Central memory CD8-positive, alpha-beta T cell (primary cell): Measurements from ENCODE around the gene RPP25L.

Experiments
- ATAC-seq: fragments of 150-1000 bp; cut with Tn5 transposase; replicated peaks from 2 replicates; pipeline ENCODE4 v1.10.0; 2022; ENCODE audit warnings: mild to moderate bottlenecking, moderate FRiP score, moderate number of reproducible peaks; ENCODE audit not compliant: poor library complexity, severe bottlenecking; ENCODE audit errors: extremely low read depth
- DNase-seq, 2 donors: peaks; one replicate each; pipeline ENCODE4 v3.0.0; 2021; ENCODE audit warnings: low spot score in 2 of 2
- H3K27ac Mint-ChIP-seq: one replicate; pipeline ENCODE4 v1.8.0; 2022; ENCODE audit warnings: low read depth, mild to moderate bottlenecking, moderate library complexity, mixed read lengths
- H3K27me3 Mint-ChIP-seq: one replicate; pipeline ENCODE4 v1.8.0; 2022; ENCODE audit warnings: mixed read lengths
- H3K36me3 Mint-ChIP-seq: one replicate; pipeline ENCODE4 v1.8.0; 2022; ENCODE audit warnings: mild to moderate bottlenecking, moderate library complexity, mixed read lengths; ENCODE audit not compliant: insufficient read depth
- H3K4me1 Mint-ChIP-seq: one replicate; pipeline ENCODE4 v1.8.0; 2022; ENCODE audit warnings: mixed read lengths
- H3K4me3 Mint-ChIP-seq: one replicate; pipeline ENCODE4 v1.8.0; 2022; ENCODE audit warnings: mild to moderate bottlenecking, moderate library complexity, mixed read lengths
- H3K9me3 Mint-ChIP-seq: one replicate; pipeline ENCODE4 v1.8.0; 2022; ENCODE audit warnings: mixed read lengths

Gene RPP25L

GRCh38 chr9:34633851-34634550, 22.1 kb upstream of the RPP25L start:
- H3K27ac Mint-ChIP-seq: no peak overlapping the region
- peaks cover 13% of the 10 kb centered on the region for H3K36me3 Mint-ChIP-seq
- ATAC-seq: peak; percentile 12
- H3K27me3 Mint-ChIP-seq: peaks cover 19% of the 10 kb centered on the region
- peaks cover 43% of the 10 kb centered on the region for H3K4me1 Mint-ChIP-seq
- peak; percentile 61 to 69 for DNase-seq
- H3K9me3 Mint-ChIP-seq: no peaks in the 10 kb centered on the region
- no peak overlapping the region for H3K4me3 Mint-ChIP-seq

GRCh38 chr9:34633166-34633565, 21.3 kb upstream of the RPP25L start:
- peaks cover 42% of the 10 kb centered on the region for H3K4me1 Mint-ChIP-seq
- H3K27ac Mint-ChIP-seq: no peak overlapping the region
- no peak overlapping the region for H3K4me3 Mint-ChIP-seq

GRCh38 chr9:34630402-34631154, 18.7 kb upstream of the RPP25L start:
- Mint-ChIP-seq H3K27me3 (peaks cover 53% of the 10 kb centered on the region), H3K9me3 (no peaks in the 10 kb centered on the region), H3K4me1 (peaks cover 26% of the 10 kb centered on the region)

More at GRCh38 chr9:34633166-34633565, 21.3 kb upstream of the RPP25L start:
- Mint-ChIP-seq H3K27me3 (peaks cover 28% of the 10 kb centered on the region), H3K36me3 (peaks cover 15% of the 10 kb centered on the region), H3K9me3 (no peaks in the 10 kb centered on the region)
- DNase-seq (no peak), ATAC-seq (no peak)

GRCh38 chr9:34629491-34629808, 17.6 kb upstream of the RPP25L start:
- Mint-ChIP-seq H3K36me3 (peaks cover 6% of the 10 kb centered on the region), H3K27ac (no peak overlapping the region), H3K4me1 (peaks cover 22% of the 10 kb centered on the region), H3K4me3 (peak overlapping the region; percentile 79), H3K9me3 (no peaks in the 10 kb centered on the region), H3K27me3 (peaks cover 62% of the 10 kb centered on the region)
- no peak for ATAC-seq
- DNase-seq: no peak

More at GRCh38 chr9:34630402-34631154, 18.7 kb upstream of the RPP25L start:
- Mint-ChIP-seq H3K4me3 (peak overlapping the region; percentile 79), H3K36me3 (peaks cover 6% of the 10 kb centered on the region), H3K27ac (no peak overlapping the region)
- ATAC-seq (no peak), DNase-seq (no peak)

- Mint-ChIP-seq H3K27ac (peak within 1 kb of the TSS; percentile 0), H3K4me1 (peaks cover 18% of the 10 kb centered on the region), H3K9me3 (no peaks in the 10 kb centered on the region), H3K4me3 (peak within 1 kb of the TSS; percentile 79), H3K36me3 (peaks cover 5% of the 10 kb centered on the region), H3K27me3 (peaks cover 66% of the 10 kb centered on the region)
- ATAC-seq (peak; percentile 78), DNase-seq (peak in 1 of 2 donors; percentile 22)
Measured at GRCh38 chr9:34628656-34629490, 17.0 kb upstream of the RPP25L start, which contains the start of gene ARID3C. Gene ARID3C, minus strand, starts transcription at chr9:34629066. Its CDS starts 1,052 bp downstream, at chr9:34628014.

GRCh38 chr9:34627716-34628655, 16.1 kb upstream of the RPP25L start:
- Mint-ChIP-seq H3K9me3 (no peaks in the 10 kb centered on the region), H3K27me3 (peaks cover 74% of the 10 kb centered on the region), H3K36me3 (peaks cover 5% of the 10 kb centered on the region), H3K27ac (peak overlapping the region; percentile 0), H3K4me3 (peak overlapping the region; percentile 79), H3K4me1 (peaks cover 16% of the 10 kb centered on the region)
- ATAC-seq: no peak
- DNase-seq: no peak

- Mint-ChIP-seq H3K4me3 (no peak overlapping the region), H3K9me3 (no peaks in the 10 kb centered on the region), H3K4me1 (peaks cover 27% of the 10 kb centered on the region), H3K27ac (no peak overlapping the region), H3K27me3 (peaks cover 85% of the 10 kb centered on the region), H3K36me3 (peaks cover 4% of the 10 kb centered on the region)
- ATAC-seq (no peak), DNase-seq (no peak)
Measured at GRCh38 chr9:34625186-34625486, 13.2 kb upstream of the RPP25L start.

- H3K4me1 Mint-ChIP-seq: peaks cover 32% of the 10 kb centered on the region
- no peak overlapping the region for H3K27ac Mint-ChIP-seq
- H3K9me3 Mint-ChIP-seq: no peaks in the 10 kb centered on the region
- no peak overlapping the region for H3K4me3 Mint-ChIP-seq
- no peak for ATAC-seq
- H3K36me3 Mint-ChIP-seq: peaks cover 4% of the 10 kb centered on the region
- H3K27me3 Mint-ChIP-seq: peaks cover 80% of the 10 kb centered on the region
- no peak for DNase-seq
Measured at GRCh38 chr9:34624475-34625185, 12.7 kb upstream of the RPP25L start.

- Mint-ChIP-seq H3K9me3 (no peaks in the 10 kb centered on the region), H3K36me3 (peaks cover 4% of the 10 kb centered on the region), H3K27ac (no peak overlapping the region), H3K4me1 (peaks cover 34% of the 10 kb centered on the region), H3K27me3 (peaks cover 70% of the 10 kb centered on the region), H3K4me3 (no peak overlapping the region)
- no peak for DNase-seq
- ATAC-seq: no peak
Measured at GRCh38 chr9:34623374-34624235, 11.7 kb upstream of the RPP25L start.

GRCh38 chr9:34620061-34620994, 8.4 kb upstream of the RPP25L start, which contains the start of gene DCTN3:
Gene DCTN3, minus strand, starts transcription at chr9:34620495. Its CDS starts 31 bp downstream, at chr9:34620464.
- Mint-ChIP-seq H3K36me3 (peaks cover 14% of the 10 kb centered on the region), H3K4me3 (peak within 1 kb of the TSS; percentile 96), H3K9me3 (no peaks in the 10 kb centered on the region), H3K27me3 (peaks cover 37% of the 10 kb centered on the region), H3K27ac (peak within 1 kb of the TSS; percentile 90), H3K4me1 (peaks cover 28% of the 10 kb centered on the region)
- DNase-seq (peak; percentile 77 to 86), ATAC-seq (peak; percentile 99)
